ENCODE results near the gene C1QTNF4.

DNA sequence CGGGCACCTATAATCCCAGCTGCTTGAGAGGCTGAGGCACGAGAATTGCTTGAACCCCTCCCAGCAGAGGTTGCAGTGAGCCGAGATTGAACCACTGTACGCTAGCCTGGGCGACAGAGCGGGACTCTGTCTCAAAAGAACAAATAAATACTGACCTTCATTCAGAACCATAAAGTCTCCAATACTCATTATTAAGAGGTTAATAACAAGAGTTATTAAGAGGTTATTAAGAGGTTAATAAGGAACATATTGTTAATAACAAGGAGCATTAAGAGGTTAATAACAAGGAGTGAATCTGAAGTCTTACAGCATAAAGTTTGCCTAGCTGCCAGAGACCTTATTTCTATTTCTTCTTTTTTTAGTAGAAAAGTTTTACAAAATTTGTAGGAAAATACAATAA lies 48.9 kb downstream of the C1QTNF4 start:
- TF ChIP-seq, protein P1, sequence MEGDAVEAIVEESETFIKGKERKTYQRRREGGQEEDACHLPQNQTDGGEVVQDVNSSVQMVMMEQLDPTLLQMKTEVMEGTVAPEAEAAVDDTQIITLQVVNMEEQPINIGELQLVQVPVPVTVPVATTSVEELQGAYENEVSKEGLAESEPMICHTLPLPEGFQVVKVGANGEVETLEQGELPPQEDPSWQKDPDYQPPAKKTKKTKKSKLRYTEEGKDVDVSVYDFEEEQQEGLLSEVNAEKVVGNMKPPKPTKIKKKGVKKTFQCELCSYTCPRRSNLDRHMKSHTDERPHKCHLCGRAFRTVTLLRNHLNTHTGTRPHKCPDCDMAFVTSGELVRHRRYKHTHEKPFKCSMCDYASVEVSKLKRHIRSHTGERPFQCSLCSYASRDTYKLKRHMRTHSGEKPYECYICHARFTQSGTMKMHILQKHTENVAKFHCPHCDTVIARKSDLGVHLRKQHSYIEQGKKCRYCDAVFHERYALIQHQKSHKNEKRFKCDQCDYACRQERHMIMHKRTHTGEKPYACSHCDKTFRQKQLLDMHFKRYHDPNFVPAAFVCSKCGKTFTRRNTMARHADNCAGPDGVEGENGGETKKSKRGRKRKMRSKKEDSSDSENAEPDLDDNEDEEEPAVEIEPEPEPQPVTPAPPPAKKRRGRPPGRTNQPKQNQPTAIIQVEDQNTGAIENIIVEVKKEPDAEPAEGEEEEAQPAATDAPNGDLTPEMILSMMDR (conservative IDR thresholded peaks at IDR 0.05; ENCODE audit: low read depth, low read length): no peak
- no peak for TF ChIP-seq MXI1 (IDR thresholded peaks at IDR 0.05; ENCODE audit: borderline replicate concordance, low read depth, low read length)
- TF ChIP-seq FOS (IDR thresholded peaks at IDR 0.05; ENCODE audit: low read depth, low read length): no peak
- no peak for TF ChIP-seq CEBPB (IDR thresholded peaks at IDR 0.05; ENCODE audit: low read depth, low read length)
- TF ChIP-seq RCOR1 (IDR thresholded peaks at IDR 0.05; ENCODE audit: insufficient replicate concordance, low read length): no peak
- no peak for TF ChIP-seq NFE2L2 (IDR thresholded peaks at IDR 0.05; ENCODE audit: low read depth, low read length)
- TF ChIP-seq POLR2A (IDR thresholded peaks at IDR 0.05; ENCODE audit: low read depth, low read length): no peak
- TF ChIP-seq MAZ (IDR thresholded peaks at IDR 0.05; ENCODE audit: borderline replicate concordance, low read depth, low read length): no peak
